ENCODE measurements around the gene PEAK1.

Gene PEAK1

DNA sequence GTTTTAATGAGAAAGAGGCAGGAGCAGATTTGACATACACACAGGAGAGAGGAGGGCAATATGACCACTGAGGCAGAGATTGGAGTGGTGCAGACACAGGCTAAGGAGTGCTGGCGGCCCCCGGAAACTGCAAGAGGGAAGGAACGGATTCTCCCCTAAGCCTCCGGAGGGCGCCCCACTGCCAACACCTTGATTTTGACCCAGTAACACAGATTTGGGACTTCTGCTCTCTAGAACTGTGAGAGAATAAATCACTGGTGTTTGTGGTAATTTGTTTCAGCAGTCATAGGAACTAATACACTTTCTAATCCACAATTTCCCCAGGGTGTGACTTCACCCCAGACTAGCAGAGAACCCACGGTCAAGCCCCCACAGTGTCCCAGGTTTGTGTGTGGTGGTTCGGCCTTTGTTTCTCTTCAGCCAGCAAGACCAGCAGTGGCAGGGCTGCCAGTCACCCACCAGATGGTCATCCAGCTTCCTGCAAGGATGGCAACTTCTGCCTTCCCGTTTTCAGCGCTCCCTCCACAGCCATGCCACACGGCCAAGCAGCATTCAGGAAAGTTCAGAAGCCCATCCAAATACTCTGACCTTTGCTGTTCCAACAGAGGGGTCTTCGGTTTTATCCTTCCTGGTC is 325.4 kb downstream of the PEAK1 start:
- no peak for DNase-seq (ENCODE audit: low read depth in 2 of 2)

DNA sequence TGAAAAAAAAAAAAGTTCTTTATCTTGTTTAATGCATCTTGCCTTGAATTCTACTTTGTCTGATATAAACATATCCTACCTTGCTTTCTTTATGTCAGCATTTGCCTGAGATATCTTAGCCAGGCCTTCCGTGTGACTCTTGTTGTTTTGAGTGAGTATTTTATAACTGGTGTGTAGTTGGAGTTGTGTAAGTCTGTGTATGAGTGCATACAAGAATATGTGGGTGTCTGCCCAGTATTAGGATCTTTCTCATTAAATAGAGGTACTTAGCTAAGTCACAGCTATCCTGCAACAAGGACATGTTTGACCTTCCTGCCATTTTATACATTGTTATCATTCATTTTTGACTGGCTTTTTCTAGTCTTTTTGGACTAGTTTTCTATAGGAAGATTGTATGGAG is 326.5 kb downstream of the PEAK1 start:
- no peak for DNase-seq (ENCODE audit: low read depth in 2 of 2)

DNA sequence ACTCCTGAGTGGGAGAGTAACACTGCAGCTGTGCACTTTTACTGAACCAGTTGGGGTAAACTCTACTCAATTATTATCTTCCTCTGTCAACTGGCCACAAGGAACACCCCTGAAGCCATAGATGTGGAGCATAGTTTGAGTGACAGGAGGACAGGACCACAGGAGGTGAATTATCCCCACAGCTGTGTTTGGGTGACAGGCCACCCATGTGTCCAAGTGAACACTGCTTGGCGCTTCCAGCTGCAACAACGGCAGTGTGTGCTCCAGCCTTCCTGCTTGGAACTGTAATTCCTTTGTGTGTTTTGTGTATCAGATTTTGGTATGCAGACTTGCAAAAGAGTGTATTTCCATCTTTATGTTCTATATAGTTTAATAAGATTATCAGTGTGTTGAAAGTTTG is 328.8 kb downstream of the PEAK1 start:
- no peak for DNase-seq (ENCODE audit: low read depth in 2 of 2)

- no peak for DNase-seq (ENCODE audit: low read depth in 2 of 2)
These were observed 332.7 kb downstream of the PEAK1 start for GRCh38 chr15:77087213-77087612.

GRCh38 chr15:77085297-77085696 is 334.6 kb downstream of the PEAK1 start:
- DNase-seq (ENCODE audit: low read depth in 2 of 2), result no peak

DNA sequence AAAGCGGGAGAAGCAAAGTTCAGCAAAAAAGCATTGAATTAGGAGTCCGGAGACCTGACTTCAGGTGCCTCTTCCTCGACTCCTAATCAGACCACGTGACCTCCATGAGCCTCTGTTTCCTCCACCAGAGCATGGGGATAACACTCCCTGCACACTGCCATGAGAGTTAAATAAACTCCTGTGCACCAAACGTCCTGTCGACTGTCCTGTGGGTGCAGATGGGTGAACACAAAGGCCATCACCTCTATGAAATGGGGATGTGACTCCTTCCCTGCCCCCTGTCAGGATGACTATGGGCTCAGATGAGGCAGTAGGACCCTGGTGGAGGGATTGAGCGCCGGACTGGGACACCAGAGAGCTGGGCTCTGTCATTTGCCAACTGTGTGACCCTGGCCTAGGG is 335.5 kb downstream of the PEAK1 start:
- DNase-seq (ENCODE audit: low read depth in 2 of 2), result no peak

GRCh38 chr15:77083381-77084160 is 336.3 kb downstream of the PEAK1 start:
- peak; percentile 44 to 59 for DNase-seq (ENCODE audit: low read depth in 2 of 2)

- no peak for DNase-seq (ENCODE audit: low read depth in 2 of 2)
These were observed 337.9 kb downstream of the PEAK1 start for GRCh38 chr15:77081971-77082370.

DNA sequence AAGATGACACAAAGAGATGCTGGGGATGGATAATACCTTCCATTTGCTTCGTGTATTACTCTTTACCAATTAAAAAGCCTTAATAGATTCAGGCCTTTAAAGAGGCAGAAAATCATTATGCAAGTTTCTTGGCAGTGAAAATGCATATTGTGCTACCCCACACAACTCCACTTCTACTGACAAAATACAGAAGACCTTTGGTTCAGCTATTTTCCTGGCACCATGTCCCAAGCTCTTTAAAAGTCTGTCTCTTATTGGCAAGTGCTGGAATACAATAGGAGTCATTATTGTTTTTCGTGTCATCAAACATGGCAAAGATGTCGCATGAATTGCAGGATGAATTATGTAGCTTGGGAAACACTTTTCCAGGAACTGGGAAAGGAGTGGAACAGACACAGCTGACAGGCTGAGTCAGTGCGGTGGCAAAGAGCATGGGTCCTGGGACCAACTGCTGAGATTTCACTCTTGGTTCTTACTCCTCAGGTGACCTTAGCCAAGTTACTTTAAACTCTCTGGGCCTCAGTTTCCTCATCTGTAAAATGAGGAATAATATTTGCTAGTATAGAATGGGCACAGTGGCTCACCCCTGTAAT is 343.5 kb downstream of the PEAK1 start:
- no peak for DNase-seq (ENCODE audit: low read depth in 2 of 2)

DNA sequence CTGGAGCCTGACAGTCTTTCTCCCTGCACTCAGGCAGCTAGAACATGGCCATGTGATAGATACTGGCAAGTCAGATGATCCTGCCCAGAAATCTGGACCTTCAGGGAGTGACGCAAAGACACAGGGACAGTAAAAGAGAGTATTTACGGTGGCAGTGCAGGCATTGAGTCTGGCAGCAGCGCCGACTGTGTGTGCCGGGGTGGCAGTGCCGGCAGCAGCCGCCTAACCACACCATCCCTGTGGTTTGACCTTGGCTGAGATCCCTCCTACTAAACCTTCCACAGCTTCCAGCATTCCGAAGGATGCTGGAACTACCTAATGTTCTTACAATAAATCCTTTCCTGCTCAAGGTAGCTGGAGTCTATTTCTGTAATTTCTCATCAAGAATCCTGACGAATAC is 344.4 kb downstream of the PEAK1 start:
- no peak for DNase-seq (ENCODE audit: low read depth in 2 of 2)

DNA sequence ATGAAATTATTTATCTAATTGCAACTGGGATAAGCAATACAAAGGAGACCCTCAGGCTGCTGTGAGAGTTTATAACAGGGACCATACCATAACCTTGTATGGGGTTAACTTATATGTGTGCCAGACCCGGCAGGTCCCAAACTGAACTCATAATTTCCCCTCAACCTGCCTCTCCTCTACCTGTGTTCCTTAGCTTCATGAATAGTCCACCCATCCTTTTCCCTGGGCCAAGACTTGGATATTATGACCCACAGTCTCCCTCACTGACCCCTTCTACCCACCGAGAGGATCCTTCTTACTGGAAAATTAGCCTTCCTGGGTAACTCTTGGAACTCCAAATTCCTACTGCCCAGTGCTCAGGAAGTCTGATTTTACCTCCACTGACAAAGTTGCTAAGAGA is 345.6 kb downstream of the PEAK1 start:
- no peak for DNase-seq (ENCODE audit: low read depth in 2 of 2)

DNA sequence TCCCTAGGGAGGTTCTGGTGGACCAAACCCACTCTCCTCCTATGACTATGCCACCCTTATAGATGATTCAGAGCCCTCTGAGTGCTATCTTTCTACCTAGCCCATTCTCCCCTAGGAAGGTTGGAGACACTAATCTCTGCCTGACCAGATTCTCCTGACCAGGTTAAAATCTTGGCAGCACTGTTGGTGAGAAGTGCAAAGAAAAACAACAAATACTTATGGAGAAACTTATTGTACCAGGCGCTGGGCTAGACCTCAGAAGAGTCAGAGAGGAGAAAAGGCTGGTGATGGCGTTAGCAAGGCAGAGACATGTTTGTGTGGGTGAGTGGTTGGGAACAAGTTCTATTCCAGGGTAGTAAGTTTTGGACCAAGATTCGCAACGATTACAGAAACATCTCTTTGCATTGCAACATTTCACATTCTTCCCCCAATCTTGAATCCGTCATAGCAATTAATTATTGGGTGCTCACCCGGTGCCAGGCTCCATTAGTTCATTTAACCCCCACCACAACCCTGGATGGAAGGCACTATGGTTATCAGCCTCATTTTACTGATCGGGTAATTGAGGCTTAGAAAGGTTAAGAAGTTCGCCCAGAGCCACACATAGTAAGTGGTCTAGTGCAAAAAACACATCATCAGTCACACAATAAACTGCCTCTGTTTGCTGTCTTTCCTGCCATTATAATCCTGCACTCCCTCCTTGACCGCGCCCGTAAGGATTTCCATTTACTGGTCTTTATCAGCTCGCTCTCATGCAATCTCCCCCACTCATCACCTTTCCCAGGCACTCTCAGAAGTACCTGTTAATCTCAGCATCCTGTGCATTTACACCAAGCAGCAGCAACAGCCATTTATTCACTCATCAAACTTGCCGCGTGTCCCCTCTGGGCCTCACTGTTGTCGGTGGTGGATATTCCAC is 348.3 kb downstream of the PEAK1 start:
- DNase-seq (ENCODE audit: low read depth in 2 of 2), result no peak

DNA sequence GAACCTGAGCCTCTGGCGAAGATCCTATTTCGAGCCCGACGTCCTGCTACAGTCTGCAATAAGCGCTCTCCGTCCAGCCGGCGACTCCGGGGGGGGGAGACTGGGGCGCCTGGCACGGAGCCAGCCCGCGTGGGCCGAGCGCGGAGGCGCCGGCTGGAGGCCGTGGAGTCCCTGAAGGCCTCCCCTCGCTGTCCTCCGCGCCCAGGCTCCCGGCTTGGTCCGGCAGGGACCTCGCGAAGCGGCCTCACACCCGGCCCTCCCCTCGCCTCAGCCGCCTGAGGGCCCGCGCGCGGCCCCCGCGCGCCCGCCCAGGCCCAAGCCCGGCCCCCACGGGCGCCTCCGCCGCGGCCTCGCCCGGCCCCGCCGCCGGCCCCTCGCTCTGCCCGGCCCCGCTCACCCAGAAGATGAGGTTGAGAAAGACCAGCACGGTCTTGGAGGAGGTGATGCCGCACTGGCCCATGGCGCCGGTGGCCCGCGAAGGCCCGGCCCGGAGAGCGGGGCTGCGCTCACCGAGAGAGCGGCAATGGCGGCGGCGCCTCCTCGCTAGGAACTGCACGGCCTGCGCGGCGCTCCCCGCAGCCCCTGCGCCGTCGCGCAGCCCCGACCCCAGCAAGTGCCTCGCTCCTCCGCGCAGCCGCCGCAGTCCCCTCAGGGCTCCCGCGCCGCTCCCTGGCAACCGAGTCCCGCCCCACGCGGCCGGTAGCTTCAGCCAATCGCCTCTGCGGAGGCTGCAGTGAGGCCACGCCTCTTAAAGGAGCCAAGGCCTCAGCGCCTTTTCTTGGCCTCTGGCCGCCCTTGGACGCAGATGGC is 349.2 kb downstream of the PEAK1 start, which contains the start of gene TSPAN3:
Gene TSPAN3, minus strand, starts transcription at position 615 of the 810 bp plus-strand sequence. Its CDS starts 155 bp downstream, at position 460.
- peak; percentile 83 to 90 for DNase-seq (ENCODE audit: low read depth in 2 of 2)

DNA sequence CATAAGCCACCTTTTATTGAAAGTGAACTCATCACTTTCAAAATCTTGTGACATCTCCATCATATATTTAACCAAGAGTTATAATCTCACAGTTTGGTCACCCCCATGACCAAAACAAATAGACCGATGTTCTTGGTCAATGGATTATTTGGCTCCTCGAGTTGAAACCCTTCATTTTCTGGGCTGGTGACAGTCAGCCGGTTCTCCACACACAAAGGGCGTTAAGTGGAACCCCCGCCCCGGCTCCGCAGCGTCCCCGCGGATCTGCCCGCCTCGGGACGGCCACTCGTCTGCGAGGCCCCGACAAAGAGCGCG is 349.8 kb downstream of the PEAK1 start:
- DNase-seq (ENCODE audit: low read depth in 2 of 2), result no peak

DNA sequence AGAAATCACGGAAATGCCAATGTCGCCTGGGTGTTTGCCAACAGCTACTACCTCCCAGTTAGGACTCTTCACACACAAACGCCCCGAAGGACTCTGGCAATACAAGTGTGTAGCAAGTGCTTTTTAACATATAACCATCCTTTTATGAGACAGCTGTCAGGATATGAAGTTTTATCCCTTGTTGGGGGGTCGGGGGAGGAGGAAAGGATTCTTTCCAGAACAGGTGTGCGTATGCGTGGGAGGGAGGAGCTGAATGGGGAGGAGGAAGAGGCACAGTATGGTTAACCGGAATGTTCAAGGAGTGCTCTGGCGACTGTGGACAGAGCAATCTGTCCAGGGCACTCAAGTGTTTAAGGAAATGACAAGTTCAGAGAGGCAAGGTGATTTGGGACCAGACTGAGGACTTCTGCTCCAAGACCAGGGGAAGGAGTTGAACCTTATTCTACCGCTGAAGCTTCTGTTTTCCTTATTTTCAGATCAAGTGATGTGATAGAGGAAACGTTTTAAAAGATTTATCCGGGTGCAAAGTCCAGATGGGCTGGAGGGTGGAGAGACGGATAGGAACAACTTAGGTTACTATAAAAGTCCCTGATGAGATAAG is 350.3 kb downstream of the PEAK1 start:
- DNase-seq (ENCODE audit: low read depth in 2 of 2), result no peak

DNA sequence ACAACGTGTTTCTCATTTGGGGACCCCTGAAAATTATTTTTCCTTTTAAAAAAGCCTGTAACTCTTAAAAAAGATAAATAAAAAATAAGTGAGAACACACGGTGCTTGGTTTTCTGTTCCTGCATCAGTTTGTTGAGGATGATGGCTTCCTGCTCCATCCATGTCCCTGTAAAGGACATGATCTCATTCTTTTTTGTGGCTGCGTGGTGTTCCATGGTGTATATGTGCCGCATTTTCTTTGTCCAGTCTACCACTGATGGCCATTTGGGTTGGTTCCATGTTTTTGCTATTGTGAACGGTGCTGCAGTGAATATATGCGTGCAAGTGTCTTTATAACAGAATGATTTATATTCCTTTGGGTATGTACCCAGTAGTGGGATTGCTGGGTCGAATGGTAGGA is 351.3 kb downstream of the PEAK1 start:
- no peak for DNase-seq (ENCODE audit: low read depth in 2 of 2)

GRCh38 chr15:77067691-77068367 is 352.1 kb downstream of the PEAK1 start:
- DNase-seq (ENCODE audit: low read depth in 2 of 2), result no peak

- no peak for DNase-seq (ENCODE audit: low read depth in 2 of 2)
These were observed 352.8 kb downstream of the PEAK1 start for GRCh38 chr15:77066971-77067690.

- no peak for DNase-seq (ENCODE audit: low read depth in 2 of 2)
These were observed 355.2 kb downstream of the PEAK1 start for GRCh38 chr15:77064539-77065308.

All from stimulated activated CD4-positive, alpha-beta T cell treated with anti-CD3 and anti-CD28 coated beads, Interleukin-15, amount 100 ng/mL, for 48 hours (primary cell).